K562 (cell line): ENCODE data around the gene CPA3. TPM values are rescaled to one million over a fixed set of nuclear protein-coding genes. Genes with fewer than 3 reads are reported as not detected.

ENCODE experiments used
- ATAC-seq: fragments of 200-7000 bp; cut with Tn5 transposase; 3 replicates; pipeline ENCODE4 v1.9.1; 2020; ENCODE audit warnings: moderate library complexity
- BruUV-seq: library from RNA; stranded (reverse); fragments of 400-500 nt; replicated peaks from 2 replicates; lab custom pipeline; 2021; lab: Mats Ljungman, UMichigan
- CTCF ChIA-PET: fragments of 300-600 bp; formaldehyde crosslinking; extraction: SDS; loops from one replicate; lab custom pipeline; 2021; ENCODE audit warnings: low intra/inter-chr PET ratio; lab: Yijun Ruan, JAX
- POLR2A ChIA-PET: fragments of 300-600, 350-650 bp; sonication (Branson Sonifier 250); formaldehyde crosslinking; extraction: SDS; loops from one replicate; lab custom pipeline; 2021; ENCODE audit warnings: antibody characterized with exemption, inconsistent platforms; lab: Yijun Ruan, JAX
- DNase-seq, 4 experiments: peaks; one replicate each; pipeline versions ENCODE4 v3.0.0 to v3.0.0-alpha.2; 2011 to 2018; ENCODE audit warnings: low spot score in 3 of 4, mixed read lengths in 3 of 4; ENCODE audit errors: extremely low read depth in 1 of 4
- FAIRE-seq: peaks from 2 replicates; lab custom pipeline; 2011; peaks lifted over from hg19 to GRCh38; lab: Jason Lieb, UNC
- H2AFZ ChIP-seq: 2 replicates; pipeline ENCODE4 v1.6.0; 2011; ENCODE audit warnings: low read depth, low read length, control low read depth, inconsistent platforms
- H3K27ac ChIP-seq: fragments of 200-600 bp; 3 replicates; pipeline ENCODE4 v1.8.0; 2011; ENCODE audit warnings: low read depth, mild to moderate bottlenecking, control low read depth, inconsistent platforms, low read length, moderate library complexity, mixed read lengths; ENCODE audit errors: extremely low read depth
- H3K27me3 ChIP-seq, 2 experiments: fragments of 300-600 bp in 1 of 2; 2 replicates in 1 of 2; 3 replicates in 1 of 2; pipeline versions ENCODE4 v1.6.0 to v1.8.0; 2011; ENCODE audit warnings: inconsistent platforms in 2 of 2, low read length in 2 of 2, mild to moderate bottlenecking in 1 of 2, mixed read lengths in 1 of 2, moderate library complexity in 1 of 2; ENCODE audit not compliant: control insufficient read depth in 2 of 2, insufficient read depth in 2 of 2
- H3K36me3 ChIP-seq: fragments of 300-600 bp; 3 replicates; pipeline ENCODE4 v1.8.0; 2011; ENCODE audit warnings: mild to moderate bottlenecking, low read length, inconsistent platforms; ENCODE audit not compliant: control insufficient read depth, insufficient read depth
- H3K4me1 ChIP-seq, 2 experiments: fragments of 200-600 bp in 1 of 2; replicated peaks in 1 of 2; 2 replicates in 1 of 2; 3 replicates in 1 of 2; pipeline versions ENCODE4 v1.5.1 to v1.8.0; 2011; ENCODE audit warnings: inconsistent platforms in 2 of 2, low read length in 2 of 2, mild to moderate bottlenecking in 1 of 2, mixed read lengths in 1 of 2, moderate library complexity in 1 of 2; ENCODE audit not compliant: control insufficient read depth in 2 of 2, insufficient read depth in 2 of 2
- H3K4me2 ChIP-seq: 2 replicates; pipeline ENCODE4 v1.6.1; 2011; ENCODE audit warnings: low read length, control low read depth, inconsistent platforms, mixed read lengths; ENCODE audit not compliant: insufficient read depth
- H3K4me3 ChIP-seq: fragments of 200-600 bp; sonication (generic), shearing (Covaris generic); 2 replicates; pipeline ENCODE4 v1.5.1; 2016; ENCODE audit warnings: control low read depth, inconsistent platforms
- H3K79me2 ChIP-seq: fragments of 200-600 bp; 3 replicates; pipeline ENCODE4 v1.8.0; 2011; ENCODE audit warnings: low read length, inconsistent platforms; ENCODE audit not compliant: control insufficient read depth, insufficient read depth
- H3K9ac ChIP-seq, 2 experiments: 2 replicates each; pipeline versions ENCODE4 v1.6.0 to v1.6.1; 2011; ENCODE audit warnings: low read depth in 2 of 2, low read length in 2 of 2, control low read depth in 1 of 2, inconsistent platforms in 1 of 2, mild to moderate bottlenecking in 1 of 2, mixed read lengths in 1 of 2; ENCODE audit not compliant: insufficient read depth in 1 of 2
- H3K9me1 ChIP-seq: one replicate; pipeline ENCODE4 v1.6.0; 2011; ENCODE audit warnings: inconsistent platforms, mild to moderate bottlenecking, low read length, moderate library complexity; ENCODE audit not compliant: control insufficient read depth, insufficient read depth
- H3K9me3 ChIP-seq: replicated peaks from 2 replicates; pipeline ENCODE4 v1.5.1; 2011; ENCODE audit warnings: low read depth, low read length, inconsistent platforms; ENCODE audit not compliant: control insufficient read depth, insufficient read depth
- H4K20me1 ChIP-seq: replicated peaks from 2 replicates; pipeline ENCODE4 v1.6.1; 2011; ENCODE audit warnings: low read length, inconsistent platforms, mixed read lengths; ENCODE audit not compliant: control insufficient read depth, insufficient read depth
- ARNT ChIP-seq, 2 experiments: fragments of 450-650 bp; IDR thresholded peaks; 2 replicates each; pipeline ENCODE4 v1.6.1; 2016; ENCODE audit warnings: mild to moderate bottlenecking in 1 of 2
- GATA2 ChIP-seq: sonication (generic); formaldehyde crosslinking; IDR thresholded peaks from 2 replicates; pipeline ENCODE4 v1.4.0; 2020; ENCODE audit warnings: mild to moderate bottlenecking, missing genetic modification reagents
- HES1 ChIP-seq: fragments of 450-650 bp; IDR thresholded peaks from 2 replicates; pipeline ENCODE4 v1.6.1; 2016; ENCODE audit warnings: low read depth, mild to moderate bottlenecking, moderate library complexity
- KLF16 ChIP-seq: IDR thresholded peaks from 2 replicates; pipeline ENCODE4 v1.6.1; 2016; ENCODE audit warnings: antibody characterized with exemption
- LARP7 ChIP-seq: fragments of 450-650 bp; IDR thresholded peaks from 2 replicates; pipeline ENCODE4 v1.6.1; 2016
- MAFK ChIP-seq: IDR thresholded peaks from 2 replicates; pipeline ENCODE4 v1.6.1; 2011; ENCODE audit warnings: low read length, improper control_type of control experiment
- MCM2 ChIP-seq: fragments of 450-650 bp; IDR thresholded peaks from 2 replicates; pipeline ENCODE4 v1.6.1; 2017; ENCODE audit warnings: low read depth, mild to moderate bottlenecking
- POLR2AphosphoS2 ChIP-seq: IDR thresholded peaks from 2 replicates; pipeline ENCODE4 v1.6.1; 2012; ENCODE audit warnings: low read length, improper control_type of control experiment
- TFAM ChIP-seq: fragments of 250-450 bp; sonication (Bioruptor Pico); conservative IDR thresholded peaks from 2 replicates; pipeline ENCODE4 v1.5.0; 2021; ENCODE audit warnings: mild to moderate bottlenecking, moderate library complexity
- ZHX1 ChIP-seq: fragments of 150-350 bp; conservative IDR thresholded peaks from 2 replicates; pipeline ENCODE4 v1.6.1; 2014; ENCODE audit warnings: low read length
- ZKSCAN8 ChIP-seq: fragments of 200-800 bp; sonication (Bioruptor generic); IDR thresholded peaks from 2 replicates; pipeline ENCODE4 v1.6.1; 2016; ENCODE audit warnings: missing genetic modification characterization, missing compliant biosample characterization
- ZNF277 ChIP-seq: fragments of 250-450 bp; sonication (Bioruptor Pico); IDR thresholded peaks from 2 replicates; pipeline ENCODE4 v1.8.0; 2022; ENCODE audit warnings: inconsistent platforms, mild to moderate bottlenecking, moderate library complexity, borderline replicate concordance
- ZNF395 ChIP-seq: fragments of 200-800 bp; sonication (Bioruptor generic); IDR thresholded peaks from 2 replicates; pipeline ENCODE4 v1.6.1; 2017; ENCODE audit warnings: missing genetic modification characterization, missing compliant biosample characterization
- WGBS: fragments of 100-300 bp; shearing (Covaris generic); methylation state at CpG from one replicate; pipeline ENCODE4 v1.1.6; 2016; ENCODE audit warnings: low coverage, mixed read lengths; ENCODE audit not compliant: insufficient coverage; ENCODE audit errors: missing lambda C conversion rate; 5-methylcytosine and 5-hydroxymethylcytosine counted together
- in situ Hi-C: fragments of 300-500 bp; cut with MboI; formaldehyde crosslinking; loops from 4 replicates; pipeline ENCODE4 v1.15.0; 2018; ENCODE audit warnings: inconsistent platforms, mixed read lengths
- intact Hi-C: fragments of 100-400 bp; cut with micrococcal nuclease; formaldehyde crosslinking; loops from 2 replicates; pipeline ENCODE4 v1.14.2; 2022
- polyA plus RNA-seq, 8 experiments: library from polyadenylated mRNA; depleted of rRNA in 4 of 8; stranded (reverse) in 5 of 8; unstranded in 3 of 8; fragments of >200 nt; fragmentation: Nextera tagmentation in 2 of 8; fragmentation: Illumina TruSeq in 1 of 8; extraction: Ambion mirVana in 2 of 8; extraction: Trizol in 1 of 8; gene quantifications; 2 replicates each; pipeline versions ENCODE4 v1.2.1 to v1.2.3, GENCODE V29; 2011 to 2014; ENCODE audit warnings: inconsistent platforms in 1 of 8, missing spikeins in 1 of 8
- total RNA-seq, 7 experiments: library from RNA; depleted of rRNA in 6 of 7; stranded (reverse); fragments of >200 nt in 6 of 7; fragmentation: Illumina TruSeq in 2 of 7; extraction: Trizol in 2 of 7; gene quantifications; 2 replicates each; pipeline versions ENCODE4 v1.2.1 to v1.2.3, GENCODE V29; 2011 to 2021; ENCODE audit warnings: low replicate concordance in 1 of 7
- TF ChIP-seq, protein P1 (sequence below): fragments of 250-450 bp; sonication (Bioruptor Pico); IDR thresholded peaks from 2 replicates; pipeline ENCODE4 v1.5.0; 2020; ENCODE audit warnings: mild to moderate bottlenecking, borderline replicate concordance
- TF ChIP-seq, protein P2 (sequence below): sonication (generic); formaldehyde crosslinking; IDR thresholded peaks from 2 replicates; pipeline ENCODE4 v1.8.0; 2022; ENCODE audit warnings: mild to moderate bottlenecking, missing genetic modification reagents

CPA3 gene
- total and polyA plus RNA-seq, 9 of the 15 experiments (the other 6 are each of a cell fraction or from before 2014, with no cell fraction given) = not detected

GRCh38 chr3:148938306-148938705 is 73.2 kb downstream of the CPA3 start:
- no peak overlapping the region for H2AFZ ChIP-seq
- ATAC-seq (no peak), FAIRE-seq (no peak), DNase-seq (no peak)
- ChIA-PET CTCF (no interaction called here), POLR2A (no interaction called here)
- in situ Hi-C loops = loop anchor here (25.0 kb wide), 1 partner anchor 1551 kb away; no protein-coding TSS in a partner anchor
- H3K4me3 ChIP-seq = no peak overlapping the region
- BruUV-seq = no TSS peak
- no peaks in the 10 kb centered on the region for H3K4me1 ChIP-seq
- no peaks in the 10 kb centered on the region for H3K9me1 ChIP-seq
- no peak overlapping the region for H3K9ac ChIP-seq
- H3K36me3 ChIP-seq = no peaks in the 10 kb centered on the region
- no peaks in the 10 kb centered on the region for H3K79me2 ChIP-seq
- WGBS = 0% methylated on average over 2 of the region's 2 CpGs
- H3K9me3 ChIP-seq = no peaks in the 10 kb centered on the region
- no peaks in the 10 kb centered on the region for H4K20me1 ChIP-seq
- H3K4me2 ChIP-seq = no peak overlapping the region
- no peaks in the 10 kb centered on the region for H3K27me3 ChIP-seq
- intact Hi-C loops = no loop called here
- H3K27ac ChIP-seq = no peak overlapping the region
- TF ChIP-seq ZKSCAN8 (CRISPR knock-in tag) (no peak), MAFK (no peak), POLR2AphosphoS2 (no peak), ZNF395 (CRISPR knock-in tag) (no peak), ARNT (IDR thresholded peaks at IDR 0.05) (no peak), KLF16 (no peak), LARP7 (no peak), HES1 (no peak), TFAM (CRISPR knock-in tag) (no peak), GATA2 (CRISPR knock-in tag) (no peak), ZNF277 (CRISPR knock-in tag) (no peak), MCM2 (no peak), ZHX1 (no peak)
- TF ChIP-seq, protein P1, sequence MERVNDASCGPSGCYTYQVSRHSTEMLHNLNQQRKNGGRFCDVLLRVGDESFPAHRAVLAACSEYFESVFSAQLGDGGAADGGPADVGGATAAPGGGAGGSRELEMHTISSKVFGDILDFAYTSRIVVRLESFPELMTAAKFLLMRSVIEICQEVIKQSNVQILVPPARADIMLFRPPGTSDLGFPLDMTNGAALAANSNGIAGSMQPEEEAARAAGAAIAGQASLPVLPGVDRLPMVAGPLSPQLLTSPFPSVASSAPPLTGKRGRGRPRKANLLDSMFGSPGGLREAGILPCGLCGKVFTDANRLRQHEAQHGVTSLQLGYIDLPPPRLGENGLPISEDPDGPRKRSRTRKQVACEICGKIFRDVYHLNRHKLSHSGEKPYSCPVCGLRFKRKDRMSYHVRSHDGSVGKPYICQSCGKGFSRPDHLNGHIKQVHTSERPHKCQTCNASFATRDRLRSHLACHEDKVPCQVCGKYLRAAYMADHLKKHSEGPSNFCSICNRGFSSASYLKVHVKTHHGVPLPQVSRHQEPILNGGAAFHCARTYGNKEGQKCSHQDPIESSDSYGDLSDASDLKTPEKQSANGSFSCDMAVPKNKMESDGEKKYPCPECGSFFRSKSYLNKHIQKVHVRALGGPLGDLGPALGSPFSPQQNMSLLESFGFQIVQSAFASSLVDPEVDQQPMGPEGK (CRISPR knock-in tag) = no peak
- TF ChIP-seq, protein P2, sequence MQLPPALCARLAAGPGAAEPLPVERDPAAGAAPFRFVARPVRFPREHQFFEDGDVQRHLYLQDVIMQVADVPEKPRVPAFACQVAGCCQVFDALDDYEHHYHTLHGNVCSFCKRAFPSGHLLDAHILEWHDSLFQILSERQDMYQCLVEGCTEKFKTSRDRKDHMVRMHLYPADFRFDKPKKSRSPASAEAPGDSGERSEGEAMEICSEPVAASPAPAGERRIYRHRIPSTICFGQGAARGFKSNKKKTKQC = no peak
